Ramos (cell line): ENCODE measurements around the gene ZNF93.
"Not testable (repeated sequence)": the region's sequence is repeated elsewhere in the genome, so short reads cannot be mapped to it uniquely, and the experiment has no call there.

Source experiments
- in situ Hi-C: fragments of 300-500 bp; cut with MboI; formaldehyde crosslinking; loops from one replicate; pipeline ENCODE4 v1.14.3; 2022; ENCODE audit warnings: low sequenced_read_pairs; ENCODE audit not compliant: unreplicated experiment

The ZNF93 gene

DNA sequence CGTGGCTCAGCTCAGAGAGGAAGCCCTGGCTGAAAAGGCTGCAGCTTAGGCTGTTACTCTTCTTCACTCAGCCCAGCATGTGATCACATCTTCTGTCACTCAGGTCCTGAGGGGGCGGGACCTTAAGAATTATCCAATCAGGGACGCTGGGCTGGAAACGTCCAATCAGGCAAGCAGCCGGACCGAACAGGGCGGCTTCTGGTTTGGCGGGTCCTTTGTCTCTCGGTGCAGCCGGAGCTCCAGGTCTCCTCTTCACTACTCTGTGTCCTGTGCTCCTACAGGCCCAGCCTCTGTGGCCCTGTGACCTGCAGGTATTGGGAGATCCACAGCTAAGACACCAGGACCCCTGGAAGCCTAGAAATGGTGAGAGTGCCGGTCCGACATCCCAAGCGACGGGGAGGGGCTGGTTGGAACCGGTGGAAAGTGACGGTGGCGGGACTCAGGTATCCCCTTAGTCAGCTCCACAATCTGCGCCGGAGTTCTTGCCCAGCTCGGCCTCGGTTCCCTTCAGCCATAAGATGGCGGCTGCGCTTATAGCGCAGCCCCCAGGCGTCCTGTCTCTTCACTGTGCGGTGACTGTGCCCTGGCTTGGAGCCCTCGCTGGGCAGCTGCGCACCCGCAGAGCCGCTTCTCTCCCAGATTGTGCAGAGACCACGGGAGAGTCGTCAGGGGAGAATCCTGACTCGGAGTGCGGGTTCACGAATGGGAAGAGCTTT lies at the start of gene ZNF93:
Gene ZNF93, plus strand, starts transcription at position 218 of the 716 bp plus-strand sequence. Its CDS starts 143 bp downstream, at position 361.
- in situ Hi-C loops = no loop called here

DNA sequence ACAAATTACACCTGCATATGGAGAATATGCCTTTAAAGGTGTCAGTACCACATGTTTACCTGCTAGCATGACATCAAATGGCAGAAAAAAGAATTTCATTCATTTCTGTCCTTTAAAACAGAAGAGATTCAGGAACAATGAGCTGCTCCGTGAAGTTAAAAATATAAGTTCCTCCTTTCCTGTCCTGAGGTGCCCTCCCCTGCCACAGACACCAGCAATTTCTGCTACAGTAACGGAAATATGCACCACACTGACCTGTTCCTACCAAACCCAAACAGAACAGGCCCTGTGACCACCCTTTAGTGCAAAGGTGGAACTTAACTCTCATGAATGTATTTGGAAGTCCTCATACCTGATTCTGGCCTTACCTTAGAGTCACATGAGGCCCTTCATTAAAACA lies 49.0 kb upstream of the ZNF93 start:
- in situ Hi-C loops = not testable (repeated sequence)

DNA sequence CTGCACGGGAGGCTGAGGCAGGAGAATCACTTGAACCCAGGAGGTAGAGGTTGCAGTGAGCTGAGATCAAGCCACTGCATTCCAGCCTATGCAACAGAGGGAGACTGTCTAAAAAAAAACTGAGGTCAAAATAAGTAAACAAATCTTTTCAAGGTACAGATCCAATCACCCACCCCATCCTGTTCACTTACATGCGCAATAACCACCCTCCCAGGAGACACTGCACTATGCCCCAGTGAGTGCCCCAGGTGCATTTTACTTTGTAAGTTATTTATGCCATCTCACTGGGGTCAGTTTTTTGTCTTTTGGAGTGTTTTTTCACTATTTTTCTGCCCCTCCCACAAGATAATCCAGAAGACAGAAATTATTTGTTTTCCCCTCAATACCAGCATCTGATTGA lies 42.0 kb upstream of the ZNF93 start:
- in situ Hi-C loops = no loop called here

DNA sequence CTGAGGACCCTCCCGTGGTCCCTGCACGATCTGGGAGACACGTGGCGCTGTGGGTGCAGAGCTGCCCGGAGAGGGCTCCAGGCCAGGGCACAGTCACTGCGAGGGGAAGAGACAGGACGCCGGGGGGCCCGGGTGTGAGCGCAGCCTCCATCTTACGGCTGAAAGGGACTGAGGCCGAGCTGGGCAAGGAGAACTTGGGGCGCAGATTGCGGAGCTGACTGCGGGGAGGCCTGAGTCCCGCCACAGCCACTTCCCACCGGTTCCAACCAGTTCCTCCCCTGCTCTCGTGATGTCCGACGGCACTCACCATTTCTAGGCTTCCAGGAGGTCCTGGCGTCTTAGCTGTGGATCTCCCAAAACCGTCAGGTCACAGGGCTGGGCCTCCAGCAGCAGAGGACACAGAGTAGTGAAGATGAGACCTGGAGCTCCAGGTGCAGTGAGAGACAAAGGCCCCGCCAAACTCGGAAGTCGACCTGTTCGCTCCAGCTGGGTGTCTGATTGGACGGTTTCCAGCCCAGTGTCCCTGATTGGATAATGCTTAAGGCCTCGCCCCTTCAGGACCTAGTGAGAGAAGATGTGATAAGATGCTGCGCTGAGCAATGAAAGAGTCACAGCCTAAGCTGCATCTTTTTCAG lies 39.9 kb upstream of the ZNF93 start:
- in situ Hi-C loops = no loop called here

DNA sequence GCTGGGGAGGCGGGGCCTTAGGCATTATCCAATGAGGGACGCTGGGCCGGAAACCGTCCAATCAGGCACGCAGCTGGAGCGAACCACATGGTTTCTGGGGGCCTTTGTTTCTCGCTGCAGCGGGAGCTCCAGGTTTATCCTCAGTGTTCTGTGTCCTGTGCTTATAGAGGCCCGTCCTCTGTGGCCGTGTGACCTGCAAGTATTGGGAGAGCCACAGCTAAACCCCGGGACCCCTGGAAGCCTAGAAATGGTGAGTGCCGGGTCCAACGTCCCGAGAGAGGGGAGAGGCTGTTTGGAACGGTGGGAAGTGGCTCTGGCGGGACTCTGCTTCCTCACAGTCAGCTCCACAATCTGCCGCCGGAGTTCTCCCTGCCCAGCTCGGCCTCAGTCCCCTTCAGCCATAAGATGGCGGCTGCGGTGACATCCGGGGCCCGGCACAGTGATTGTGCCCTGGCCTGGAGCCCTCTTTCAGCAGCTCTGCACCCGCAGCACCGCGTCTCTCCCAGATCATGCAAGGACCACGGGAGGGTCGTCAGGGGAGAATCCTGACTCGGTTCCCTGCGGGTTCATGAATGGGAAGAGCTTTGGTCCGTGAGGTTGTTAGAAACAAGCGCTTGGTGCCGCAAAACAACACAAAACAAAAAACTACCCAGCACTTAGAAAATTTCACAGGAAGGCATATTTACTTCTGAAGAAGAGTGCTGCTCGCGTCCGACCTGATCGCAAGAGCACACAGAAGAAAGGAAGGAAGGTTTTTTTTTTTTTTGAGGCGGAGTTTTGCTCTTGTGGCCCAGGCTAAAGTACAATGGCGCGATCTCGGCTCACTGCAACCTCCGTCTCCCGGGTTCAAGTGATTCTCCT lies 34.8 kb upstream of the ZNF93 start, which contains the start of gene ZNF253:
Gene ZNF253, plus strand, starts transcription at position 133 of the 861 bp plus-strand sequence. Its CDS starts 115 bp downstream, at position 248.
- in situ Hi-C loops = no loop called here

GRCh38 chr19:19866611-19867248 lies 34.0 kb upstream of the ZNF93 start:
- in situ Hi-C loops = no loop called here

DNA sequence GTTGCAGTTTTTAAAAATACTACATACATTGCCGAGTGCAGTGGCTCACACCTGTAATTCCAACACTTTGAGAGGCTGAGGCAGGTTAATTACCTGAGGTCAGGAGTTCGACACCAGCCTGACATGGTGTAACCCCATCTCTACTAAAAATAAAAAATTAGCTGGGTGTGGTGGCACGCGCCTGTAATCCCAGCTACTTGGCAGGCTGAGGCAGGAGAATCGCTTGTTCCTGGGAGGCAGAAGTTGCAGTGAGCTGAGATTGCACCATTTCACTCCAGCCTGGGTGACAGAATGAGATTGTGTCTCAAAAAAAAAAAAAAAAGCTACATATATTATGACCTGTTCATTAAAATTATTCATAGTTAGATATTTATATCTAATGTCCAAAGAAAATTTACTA lies 30.7 kb upstream of the ZNF93 start:
- in situ Hi-C loops = not testable (repeated sequence)

GRCh38 chr19:19871932-19872331 lies 28.8 kb upstream of the ZNF93 start:
- in situ Hi-C loops = no loop called here

DNA sequence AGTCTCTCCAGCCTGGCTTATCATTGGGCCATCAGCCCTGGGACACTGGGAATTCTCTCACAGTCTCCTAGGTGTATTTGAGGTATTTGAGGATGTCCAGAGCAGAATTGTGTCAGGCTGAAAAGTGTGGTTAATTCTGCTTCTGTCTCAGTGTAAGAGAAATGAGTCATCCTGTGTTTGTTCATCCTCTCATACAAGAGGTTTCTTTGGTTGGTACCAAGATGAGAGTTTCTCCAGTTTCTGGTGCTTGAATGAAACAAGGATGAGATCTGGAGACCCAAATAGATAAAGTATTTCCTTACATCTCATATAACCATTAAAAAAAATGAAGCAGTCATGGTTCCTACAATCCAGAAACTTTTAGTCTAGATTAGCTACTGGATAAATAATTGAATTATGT lies 27.4 kb upstream of the ZNF93 start:
- in situ Hi-C loops = no loop called here

- in situ Hi-C loops = no loop called here
These were observed 23.0 kb upstream of the ZNF93 start for GRCh38 chr19:19877724-19878123.

DNA sequence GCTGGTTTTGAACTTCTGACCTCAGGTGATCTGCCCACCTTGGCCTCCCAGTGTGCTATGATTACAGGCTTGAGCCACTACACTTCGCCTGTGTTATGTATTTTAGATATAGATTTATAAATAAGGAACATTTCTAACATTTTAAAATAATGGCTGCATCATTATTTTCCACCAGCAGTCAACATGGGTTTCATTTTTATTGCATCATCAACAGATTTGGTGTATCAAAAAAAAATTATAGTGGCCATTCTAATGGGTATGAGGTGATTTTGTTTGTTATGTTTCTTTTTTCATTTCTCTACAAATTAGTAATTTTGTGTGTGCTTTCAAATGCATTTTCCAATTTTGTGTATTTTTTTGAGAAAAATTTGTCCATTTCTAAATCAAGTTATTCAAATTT lies 16.2 kb upstream of the ZNF93 start:
- in situ Hi-C loops = no loop called here

GRCh38 chr19:19892055-19892941 lies 8.4 kb upstream of the ZNF93 start:
- in situ Hi-C loops = not testable (repeated sequence)

DNA sequence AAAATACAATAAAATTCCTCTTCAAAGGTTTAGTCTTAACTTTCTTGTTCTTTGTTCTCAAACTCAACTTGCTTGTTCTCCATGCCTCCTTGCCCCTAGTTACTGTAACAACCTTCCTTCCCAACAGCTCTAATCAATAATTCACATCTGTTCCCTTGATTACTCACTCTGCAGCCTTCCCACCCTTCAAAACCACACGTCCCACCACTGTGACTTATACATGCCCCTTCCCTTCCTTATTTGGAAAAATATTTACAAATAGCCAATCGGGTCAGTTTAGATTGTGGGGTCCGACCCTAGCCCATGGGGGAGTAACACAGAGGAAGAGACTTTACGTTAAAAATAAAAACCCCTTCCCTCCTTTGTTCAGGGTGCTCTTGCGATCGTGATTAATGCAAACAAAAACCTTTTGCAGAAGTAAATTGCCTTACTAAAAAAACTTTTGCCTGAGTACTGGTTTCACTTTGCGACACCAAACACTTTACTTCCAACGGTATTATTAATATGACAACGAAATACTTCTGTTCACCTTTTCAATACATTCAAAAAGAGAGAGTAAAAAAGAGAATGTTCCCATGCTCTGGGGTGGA lies 512 bp upstream of the ZNF93 start:
- in situ Hi-C loops = no loop called here

- in situ Hi-C loops = not testable (repeated sequence)
These were observed 6.8 kb downstream of the ZNF93 start for GRCh38 chr19:19907551-19907950.

GRCh38 chr19:19909654-19910053 lies 8.9 kb downstream of the ZNF93 start:
- in situ Hi-C loops = no loop called here

GRCh38 chr19:19911150-19911549 lies 10.4 kb downstream of the ZNF93 start:
- in situ Hi-C loops = no loop called here

- in situ Hi-C loops = no loop called here
These were observed 13.8 kb downstream of the ZNF93 start for GRCh38 chr19:19914596-19914995.

GRCh38 chr19:19930417-19930816 lies 29.7 kb downstream of the ZNF93 start:
- in situ Hi-C loops = not testable (repeated sequence)
